Activated CD4-positive, alpha-beta T cell treated with anti-CD3 and anti-CD28 coated beads, Interleukin-2, amount 50 U/mL, for 16 hours (primary cell): ENCODE data around the gene KRTAP4-2.
"Not testable (repeated sequence)": the region's sequence is repeated elsewhere in the genome, so short reads cannot be mapped to it uniquely, and the experiment has no call there.

Experiments
- DNase-seq: peaks from one replicate; pipeline ENCODE4 v3.0.0-alpha.2; 2020

Gene KRTAP4-2

DNA sequence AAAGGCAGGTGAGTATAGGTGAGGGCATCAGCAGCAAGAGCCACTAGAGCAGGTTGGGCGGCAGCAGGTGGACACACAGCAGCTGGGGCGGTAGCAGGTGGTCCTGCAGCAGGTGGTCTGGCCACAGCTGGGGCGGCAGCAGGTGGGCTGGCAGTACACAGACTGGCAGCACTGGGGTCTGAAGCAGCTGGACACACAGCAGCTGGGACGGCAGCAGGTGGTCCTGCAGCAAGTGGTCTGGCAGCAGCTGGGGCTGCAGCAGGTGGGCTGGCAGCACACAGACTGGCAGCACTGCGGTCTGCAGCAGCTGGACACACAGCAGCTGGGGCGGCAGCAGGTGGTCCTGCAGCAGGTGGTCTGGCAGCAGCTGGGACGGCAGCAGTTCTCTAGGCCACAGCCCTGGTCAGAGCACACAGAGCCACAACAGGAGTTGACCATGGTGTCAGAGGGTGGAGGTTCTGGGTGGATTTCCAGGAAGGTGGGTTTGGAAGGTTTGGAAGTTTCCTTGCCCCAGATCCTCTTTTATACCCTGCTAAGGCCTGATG is at the start of gene KRTAP4-2:
Gene KRTAP4-2, minus strand, starts transcription at position 495 of the 545 bp plus-strand sequence. Its CDS starts 57 bp downstream, at position 438.
- DNase-seq, result no peak

DNA sequence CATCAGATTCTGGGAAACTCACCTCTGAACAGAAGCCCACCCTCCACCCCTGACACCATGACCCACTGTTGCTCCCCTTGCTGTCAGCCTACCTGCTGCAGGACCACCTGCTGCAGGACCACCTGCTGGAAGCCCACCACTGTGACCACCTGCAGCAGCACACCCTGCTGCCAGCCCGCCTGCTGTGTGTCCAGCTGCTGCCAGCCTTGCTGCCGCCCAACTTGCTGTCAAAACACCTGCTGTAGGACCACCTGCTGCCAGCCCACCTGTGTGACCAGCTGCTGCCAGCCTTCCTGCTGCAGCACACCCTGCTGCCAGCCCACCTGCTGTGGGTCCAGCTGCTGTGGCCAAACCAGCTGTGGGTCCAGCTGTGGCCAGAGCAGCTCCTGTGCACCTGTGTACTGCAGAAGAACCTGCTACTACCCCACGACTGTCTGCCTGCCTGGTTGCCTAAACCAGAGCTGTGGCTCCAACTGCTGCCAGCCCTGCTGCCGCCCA is 48.6 kb upstream of the KRTAP4-2 start, which contains the start of gene KRTAP9-2:
Gene KRTAP9-2, plus strand, starts transcription at position 51 of the 498 bp plus-strand sequence. Its CDS starts 7 bp downstream, at position 58.
- DNase-seq, result not testable (repeated sequence)

DNA sequence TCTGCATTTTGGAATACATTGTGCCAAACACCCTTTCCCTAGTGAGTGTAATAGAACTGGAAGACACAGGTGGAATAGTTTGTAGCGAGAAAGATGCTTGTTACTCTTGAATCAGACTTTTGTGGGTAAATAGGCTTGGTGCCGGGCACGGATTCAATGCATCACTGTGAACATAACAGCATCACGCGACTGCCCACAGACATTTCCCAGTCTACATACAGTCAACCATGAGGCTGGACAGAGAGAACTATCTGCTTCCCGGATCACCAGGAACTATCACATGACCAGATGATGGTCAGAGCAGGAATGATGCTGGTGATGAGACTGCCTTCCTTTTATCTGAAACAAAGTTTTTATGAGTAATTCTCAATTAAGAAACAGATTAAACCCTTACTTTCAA is 48.0 kb upstream of the KRTAP4-2 start:
- no peak for DNase-seq

GRCh38 chr17:41223821-41224220 is 45.8 kb upstream of the KRTAP4-2 start:
- DNase-seq, result no peak

DNA sequence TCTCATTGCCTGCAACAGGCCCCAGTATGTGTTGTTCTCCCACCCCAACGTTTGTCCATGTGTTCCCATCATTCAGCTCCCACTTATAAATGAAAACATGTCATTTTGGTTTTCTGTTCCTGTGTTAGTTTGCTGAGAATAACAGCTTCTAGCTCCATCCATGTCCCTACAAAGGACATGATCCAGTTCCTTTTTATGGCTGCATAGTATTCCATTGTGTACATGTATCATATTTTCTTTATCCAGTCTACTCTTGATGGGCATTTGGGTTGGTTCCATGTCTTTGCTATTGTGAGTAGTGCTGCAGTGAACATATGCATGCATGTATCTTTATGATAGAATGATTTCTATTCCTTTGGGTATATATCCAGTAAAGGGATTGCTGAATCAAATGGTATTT is 37.7 kb upstream of the KRTAP4-2 start:
- DNase-seq, result no peak

- DNase-seq, result no peak
These were observed 34.6 kb upstream of the KRTAP4-2 start for GRCh38 chr17:41212524-41213169.

DNA sequence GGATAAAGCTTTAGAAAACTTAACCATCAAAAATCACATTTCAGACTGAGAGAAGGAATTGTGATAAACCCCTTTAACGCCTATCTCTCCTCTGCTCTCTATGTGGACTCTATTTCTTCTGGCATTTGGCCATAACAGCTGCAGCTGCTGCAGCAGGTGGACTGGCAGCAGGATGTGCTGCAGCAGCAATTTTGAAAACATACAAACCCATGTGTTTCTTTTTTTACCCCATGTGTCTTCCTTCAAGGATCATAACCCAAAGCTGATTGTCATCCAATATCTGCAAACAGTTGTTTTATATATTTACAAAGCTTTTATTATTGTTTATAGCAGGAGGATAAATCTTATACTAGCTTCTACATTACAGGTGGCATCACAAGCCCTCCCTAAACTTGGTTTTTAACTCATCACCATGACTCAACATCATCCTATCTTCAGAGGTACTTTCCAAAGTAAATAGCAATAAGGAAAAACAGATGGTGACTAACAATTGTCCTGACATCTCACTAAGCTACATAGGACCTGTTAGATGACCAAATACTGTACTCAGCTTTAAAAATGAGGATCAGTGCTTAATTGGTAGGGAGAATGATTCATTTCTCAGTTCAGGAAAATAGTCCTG is 33.9 kb upstream of the KRTAP4-2 start:
- peak; percentile 1 for DNase-seq

DNA sequence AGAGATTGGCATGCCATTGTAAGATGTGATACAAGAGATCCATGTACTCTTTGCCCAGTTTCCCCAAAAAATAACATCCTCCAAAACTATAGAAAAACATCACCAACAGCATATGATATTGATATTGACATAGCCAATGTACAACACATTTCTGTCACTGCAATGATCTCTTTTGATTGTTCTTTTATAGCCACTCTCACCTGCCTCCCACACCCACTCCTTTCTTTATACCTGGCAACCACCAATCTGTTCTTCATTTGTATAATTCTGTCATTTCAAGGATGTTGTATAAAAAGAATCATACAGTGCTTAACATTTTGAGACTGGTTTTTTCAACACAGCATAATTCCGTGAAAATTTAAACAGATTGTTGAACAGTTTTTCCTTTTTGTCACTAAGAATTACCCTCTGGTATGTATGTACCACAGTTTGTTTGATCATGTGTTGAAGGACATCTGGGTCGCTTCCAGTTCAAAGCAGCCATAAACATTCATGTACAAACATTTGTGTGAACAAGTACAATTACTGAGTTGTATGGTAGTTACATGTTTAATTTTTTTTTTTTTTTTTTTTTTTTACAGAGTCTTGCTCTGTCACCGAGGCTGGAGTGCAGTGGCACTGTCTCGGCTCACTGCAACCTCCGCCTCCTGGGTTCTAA is 21.5 kb upstream of the KRTAP4-2 start:
- DNase-seq, result no peak

DNA sequence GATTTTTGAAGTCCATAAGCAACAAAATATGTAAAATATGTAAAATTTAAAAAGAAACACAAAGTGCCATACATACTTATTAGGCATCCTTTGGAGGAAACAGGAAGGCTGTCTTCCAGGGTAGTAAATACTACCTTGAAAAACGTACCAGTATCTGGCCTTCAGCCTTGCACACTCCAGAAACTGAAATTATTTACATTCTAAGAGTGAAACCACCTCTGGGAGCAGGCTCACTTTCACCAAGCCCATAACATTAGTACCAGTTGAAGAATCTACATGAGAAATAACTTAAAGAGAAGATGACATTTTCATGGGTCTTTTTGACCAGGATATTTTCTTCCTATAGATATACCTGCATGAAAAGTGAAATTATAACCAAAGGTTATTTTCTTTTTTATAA is 18.0 kb upstream of the KRTAP4-2 start:
- no peak for DNase-seq

GRCh38 chr17:41190328-41190727 is 12.3 kb upstream of the KRTAP4-2 start:
- DNase-seq, result no peak

- DNase-seq, result not testable (repeated sequence)
These were observed 11.9 kb upstream of the KRTAP4-2 start, which contains the start of gene KRTAP9-1 for GRCh38 chr17:41189837-41190318. Gene KRTAP9-1, plus strand, starts transcription at chr17:41189887. Its CDS starts 0 bp downstream, at chr17:41189887.

DNA sequence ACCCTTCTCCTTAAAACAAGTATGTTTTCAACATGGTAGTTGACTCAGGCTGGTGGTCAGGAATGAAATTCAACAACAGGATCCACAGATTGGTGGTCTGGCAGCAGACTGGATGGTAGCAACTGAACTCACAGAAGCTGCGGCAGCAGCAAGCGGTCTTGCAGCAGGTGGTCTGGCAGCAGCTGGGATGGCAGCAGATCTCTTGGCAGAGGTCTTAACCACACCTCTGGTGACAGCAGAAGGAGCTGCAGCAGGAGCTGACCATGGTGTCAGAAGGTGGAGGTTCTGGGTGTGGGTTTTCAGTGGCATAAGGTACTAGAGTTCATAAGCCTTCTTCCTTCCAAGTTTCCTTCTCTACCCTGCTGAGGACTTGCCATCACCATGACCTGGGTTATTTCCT is 8.9 kb upstream of the KRTAP4-2 start:
- no peak for DNase-seq

- DNase-seq, result no peak
These were observed 7.0 kb upstream of the KRTAP4-2 start for GRCh38 chr17:41185001-41185400.

DNA sequence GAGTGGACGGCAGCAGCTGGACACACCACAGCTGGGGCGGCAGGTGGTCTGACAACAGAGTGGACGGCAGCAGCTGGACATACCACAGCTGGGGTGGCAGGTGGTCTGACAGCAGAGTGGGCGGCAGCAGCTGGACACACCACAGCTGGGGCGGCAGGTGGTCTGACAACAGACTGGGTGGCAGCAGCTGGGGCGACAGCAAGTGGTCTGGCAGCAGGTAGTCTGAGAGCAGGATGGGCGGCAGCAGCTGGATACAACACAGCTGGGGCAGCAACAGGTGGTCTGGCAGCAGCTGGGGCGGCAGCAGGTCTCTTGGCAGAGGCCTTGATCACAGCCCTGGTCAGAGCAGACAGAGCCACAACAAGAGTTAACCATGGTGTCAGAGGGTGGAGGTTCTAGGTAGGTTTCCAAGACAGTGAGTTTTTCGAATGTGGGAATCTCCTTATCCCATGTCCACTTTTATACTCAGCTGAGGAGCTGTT is 6.5 kb upstream of the KRTAP4-2 start, which contains the start of gene KRTAP4-1:
Gene KRTAP4-1, minus strand, starts transcription at position 432 of the 482 bp plus-strand sequence. Its CDS starts 57 bp downstream, at position 375.
- DNase-seq, result no peak

GRCh38 chr17:41178843-41179616 is 1.0 kb upstream of the KRTAP4-2 start:
- DNase-seq, result no peak

- no peak for DNase-seq
These were observed 320 bp upstream of the KRTAP4-2 start for GRCh38 chr17:41178341-41178740.

GRCh38 chr17:41176744-41177387 is 1.2 kb downstream of the KRTAP4-2 start:
- no peak for DNase-seq

DNA sequence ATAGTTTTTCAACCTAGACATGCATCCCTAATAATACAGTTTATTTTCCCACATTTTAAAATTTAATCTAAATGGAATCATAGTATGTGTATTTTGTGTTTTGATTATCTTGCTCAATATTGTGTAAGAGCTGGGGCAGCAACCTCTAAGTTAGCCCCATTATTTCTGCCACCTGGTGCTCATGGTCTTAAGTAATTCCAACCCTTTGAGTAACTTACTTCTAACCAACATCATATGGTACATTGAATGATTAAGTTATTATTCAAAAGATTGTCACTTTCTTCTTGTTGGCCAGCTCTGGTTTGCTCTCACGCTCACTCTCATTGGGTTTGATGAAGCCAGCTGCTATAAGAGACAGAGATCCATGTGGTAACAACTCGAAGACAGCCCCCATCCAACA is 6.1 kb downstream of the KRTAP4-2 start:
- DNase-seq, result no peak

DNA sequence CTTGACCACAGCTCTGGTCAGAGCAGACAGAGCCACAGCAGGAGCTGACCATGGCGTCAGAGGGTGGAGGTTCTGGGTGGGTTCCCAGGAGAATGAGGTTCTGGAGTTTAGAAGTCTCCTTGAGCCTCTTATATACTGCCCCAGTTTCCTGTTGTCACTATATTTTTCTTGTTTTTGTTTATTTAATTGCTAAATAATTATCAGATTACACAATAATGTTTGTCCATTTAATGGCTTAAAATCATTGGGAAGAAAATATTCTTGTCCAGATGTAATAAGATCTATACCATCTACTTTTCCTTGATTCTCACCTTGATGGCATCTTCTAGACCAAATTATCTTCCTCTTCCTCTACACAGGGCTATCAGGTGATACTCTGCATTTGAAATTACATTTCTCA is 9.9 kb downstream of the KRTAP4-2 start, which contains the start of gene KRTAP4-3:
Gene KRTAP4-3, minus strand, starts transcription at position 101 of the 400 bp plus-strand sequence. Its CDS starts 49 bp downstream, at position 52.
- no peak for DNase-seq

DNA sequence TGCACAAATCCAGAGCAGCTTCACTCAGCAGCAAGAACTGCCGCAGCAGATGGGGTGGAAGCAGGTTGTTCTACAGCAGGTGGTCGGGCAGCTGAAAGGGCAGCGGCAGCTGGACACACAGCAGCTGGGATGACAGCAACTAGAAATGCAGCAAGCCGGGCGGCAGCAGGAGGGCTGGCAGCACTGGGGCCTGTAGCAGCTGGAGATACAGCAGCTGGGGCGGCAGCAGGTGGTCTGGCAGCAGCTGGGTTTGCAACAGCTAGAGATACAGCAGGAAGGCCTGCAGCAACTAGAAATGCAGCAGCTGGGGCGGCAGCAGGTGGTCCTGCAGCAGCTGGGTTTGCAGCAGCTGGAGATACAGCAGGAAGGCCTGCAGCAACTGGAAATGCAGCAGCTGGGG is 10.5 kb downstream of the KRTAP4-2 start:
- no peak for DNase-seq

GRCh38 chr17:41163828-41164227 is 14.2 kb downstream of the KRTAP4-2 start:
- no peak for DNase-seq
